Suprapubic skin (tissue), 4 donors: ENCODE measurements around the gene OR8S1. TPM values are rescaled to one million over a fixed set of nuclear protein-coding genes. Genes with fewer than 3 reads are reported as not detected.
"Not testable (repeated sequence)": the region's sequence is repeated elsewhere in the genome, so short reads cannot be mapped to it uniquely, and the experiment has no call there.

ENCODE experiments used
- DNase-seq, 2 donors: peaks; one replicate each; pipeline ENCODE4 v3.0.0-alpha.2; 2019; ENCODE audit warnings: low spot score in 2 of 2
- H3K27ac ChIP-seq: fragments of 200-600 bp; sonication (generic); one replicate; pipeline ENCODE4 v1.5.1; 2019
- H3K27me3 ChIP-seq: fragments of 200-600 bp; sonication (generic); one replicate; pipeline ENCODE4 v1.5.1; 2019
- H3K36me3 ChIP-seq: fragments of 200-600 bp; sonication (generic); one replicate; pipeline ENCODE4 v1.5.1; 2019
- H3K4me1 ChIP-seq: fragments of 200-600 bp; sonication (generic); one replicate; pipeline ENCODE4 v1.5.1; 2019
- H3K4me3 ChIP-seq: fragments of 200-600 bp; sonication (generic); one replicate; pipeline ENCODE4 v1.5.1; 2019; ENCODE audit warnings: mild to moderate bottlenecking
- H3K9me3 ChIP-seq: fragments of 200-600 bp; sonication (generic); one replicate; pipeline ENCODE4 v1.5.1; 2019
- CTCF ChIP-seq, 2 donors: fragments of 200-600 bp in 1 of 2; fragments of 450-650 bp in 1 of 2; sonication (generic) in 1 of 2; IDR thresholded peaks; one replicate each; pipeline ENCODE4 v1.5.1; 2016 to 2019; ENCODE audit warnings: antibody characterized with exemption in 2 of 2, mild to moderate bottlenecking in 1 of 2, moderate library complexity in 1 of 2
- EP300 ChIP-seq: sonication (generic); formaldehyde crosslinking; IDR thresholded peaks from one replicate; pipeline ENCODE4 v1.6.1; 2017; ENCODE audit warnings: antibody characterized with exemption
- POLR2A ChIP-seq, 2 donors: fragments of 450-650 bp; IDR thresholded peaks; one replicate each; pipeline ENCODE4 v1.6.1; 2017; ENCODE audit warnings: antibody characterized with exemption in 2 of 2, mild to moderate bottlenecking in 2 of 2, moderate library complexity in 2 of 2
- POLR2AphosphoS5 ChIP-seq, 3 donors: sonication (generic); formaldehyde crosslinking; IDR thresholded peaks; one replicate each; pipeline ENCODE4 v1.6.1; 2017; ENCODE audit warnings: antibody characterized with exemption in 3 of 3
- WGBS: methylation state at CpG from one replicate; pipeline ENCODE4 v1.1.5; 2018; 5-methylcytosine and 5-hydroxymethylcytosine counted together
- total RNA-seq, 4 donors: library from RNA; depleted of rRNA; stranded (reverse); fragments of >200 nt; gene quantifications; one replicate each; pipeline ENCODE4 v1.1.0, GENCODE V29; 2016

Gene OR8S1
- total RNA-seq, 4 donors from 2014 or later = not detected

GRCh38 chr12:48527891-48528670 lies 2.6 kb downstream of the OR8S1 start:
- Histone ChIP-seq H3K36me3 (no peaks in the 10 kb centered on the region), H3K27ac (no peak overlapping the region), H3K27me3 (peaks cover 7% of the 10 kb centered on the region), H3K4me1 (no peaks in the 10 kb centered on the region), H3K4me3 (no peak overlapping the region), H3K9me3 (no peaks in the 10 kb centered on the region)
- 91% methylated on average over 43 of the region's 44 CpGs for WGBS
- DNase-seq = no peak
- TF ChIP-seq CTCF (IDR thresholded peaks at IDR 0.05) = no peak
- no peak for TF ChIP-seq POLR2AphosphoS5 (IDR thresholded peaks at IDR 0.05)
- TF ChIP-seq EP300 = no peak
- TF ChIP-seq POLR2A (IDR thresholded peaks at IDR 0.05) = no peak

DNA sequence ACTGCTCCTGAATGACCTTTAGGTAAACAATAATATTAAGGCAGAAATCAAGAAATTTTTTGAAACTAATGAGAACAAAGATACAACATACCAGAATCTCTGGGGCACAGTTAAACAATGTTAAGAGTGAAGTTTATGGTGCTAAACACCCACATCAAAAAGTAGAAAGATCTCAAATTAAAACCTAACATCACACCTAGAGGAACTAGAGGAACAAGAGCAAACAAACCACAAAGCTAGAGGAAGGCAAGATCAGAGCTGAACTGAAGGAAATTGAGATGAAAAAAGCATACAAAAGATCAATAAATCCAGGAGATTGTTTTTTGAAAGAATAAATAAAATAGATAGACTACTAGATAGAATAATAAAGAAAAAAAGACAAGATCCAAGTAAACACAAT lies 7.2 kb downstream of the OR8S1 start:
- TF ChIP-seq EP300 (no peak), POLR2AphosphoS5 (IDR thresholded peaks at IDR 0.05) (no peak), CTCF (IDR thresholded peaks at IDR 0.05) (no peak)
- DNase-seq = no peak
- Histone ChIP-seq H3K36me3 (no peaks in the 10 kb centered on the region), H3K27ac (no peak overlapping the region), H3K4me3 (no peak overlapping the region), H3K27me3 (peaks cover 4% of the 10 kb centered on the region), H3K4me1 (no peaks in the 10 kb centered on the region), H3K9me3 (no peaks in the 10 kb centered on the region)

GRCh38 chr12:48536602-48537001 lies 11.2 kb downstream of the OR8S1 start:
- H3K27ac ChIP-seq = no peak overlapping the region
- TF ChIP-seq POLR2AphosphoS5 (IDR thresholded peaks at IDR 0.05) = no peak
- TF ChIP-seq POLR2A (IDR thresholded peaks at IDR 0.05) = no peak
- TF ChIP-seq CTCF (IDR thresholded peaks at IDR 0.05) = no peak
- TF ChIP-seq EP300 = no peak
- no peaks in the 10 kb centered on the region for H3K4me1 ChIP-seq
- DNase-seq = no peak
- no peaks in the 10 kb centered on the region for H3K27me3 ChIP-seq
- WGBS = 96% methylated on average over 1 of the region's 1 CpG
- H3K9me3 ChIP-seq = no peaks in the 10 kb centered on the region
- H3K36me3 ChIP-seq = no peaks in the 10 kb centered on the region
- H3K4me3 ChIP-seq = no peak overlapping the region

GRCh38 chr12:48542300-48542928 lies 17.0 kb downstream of the OR8S1 start:
- Histone ChIP-seq H3K27ac (no peak overlapping the region), H3K27me3 (no peaks in the 10 kb centered on the region), H3K9me3 (no peaks in the 10 kb centered on the region), H3K36me3 (no peaks in the 10 kb centered on the region), H3K4me3 (no peak overlapping the region), H3K4me1 (no peaks in the 10 kb centered on the region)
- TF ChIP-seq CTCF (IDR thresholded peaks at IDR 0.05) (no peak), POLR2A (IDR thresholded peaks at IDR 0.05) (no peak), EP300 (no peak), POLR2AphosphoS5 (IDR thresholded peaks at IDR 0.05) (no peak)
- no peak for DNase-seq
- 53% methylated on average over 8 of the region's 8 CpGs for WGBS

DNA sequence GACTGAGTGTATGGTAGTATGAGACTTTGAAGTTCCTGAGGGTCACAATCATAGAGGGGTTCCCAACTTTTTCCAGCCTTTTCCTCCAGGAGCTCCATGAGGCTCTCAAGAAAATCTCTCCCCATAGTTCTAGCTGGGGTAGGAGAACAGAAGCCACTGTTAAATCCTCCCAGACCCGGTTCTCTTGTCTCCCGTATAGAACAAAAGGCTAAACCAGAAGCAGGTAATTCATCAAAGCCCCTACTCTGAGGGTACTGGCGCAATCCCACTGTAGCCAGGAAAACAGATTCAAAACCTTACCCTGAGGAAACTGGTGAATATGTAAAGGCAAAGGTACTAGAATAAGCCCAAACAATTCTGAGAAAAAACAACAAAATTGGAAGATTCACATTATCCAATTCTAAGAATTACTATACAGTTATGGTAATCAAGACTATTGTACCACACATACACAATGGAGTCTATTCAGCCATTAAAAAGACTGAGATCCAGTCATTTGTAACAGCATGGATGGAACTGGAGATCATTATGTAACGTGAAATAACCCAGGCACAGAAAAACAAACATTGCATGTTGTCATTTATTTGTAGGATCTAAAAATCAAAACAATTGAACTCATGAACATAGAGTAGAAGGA lies 20.5 kb downstream of the OR8S1 start:
- TF ChIP-seq EP300 (no peak), POLR2A (IDR thresholded peaks at IDR 0.05) (no peak), CTCF (IDR thresholded peaks at IDR 0.05) (no peak), POLR2AphosphoS5 (IDR thresholded peaks at IDR 0.05) (no peak)
- Histone ChIP-seq H3K4me1 (no peaks in the 10 kb centered on the region), H3K4me3 (no peak overlapping the region), H3K27ac (no peak overlapping the region), H3K36me3 (no peaks in the 10 kb centered on the region), H3K27me3 (no peaks in the 10 kb centered on the region), H3K9me3 (no peaks in the 10 kb centered on the region)
- DNase-seq = no peak
- 69% methylated on average over 4 of the region's 4 CpGs for WGBS

DNA sequence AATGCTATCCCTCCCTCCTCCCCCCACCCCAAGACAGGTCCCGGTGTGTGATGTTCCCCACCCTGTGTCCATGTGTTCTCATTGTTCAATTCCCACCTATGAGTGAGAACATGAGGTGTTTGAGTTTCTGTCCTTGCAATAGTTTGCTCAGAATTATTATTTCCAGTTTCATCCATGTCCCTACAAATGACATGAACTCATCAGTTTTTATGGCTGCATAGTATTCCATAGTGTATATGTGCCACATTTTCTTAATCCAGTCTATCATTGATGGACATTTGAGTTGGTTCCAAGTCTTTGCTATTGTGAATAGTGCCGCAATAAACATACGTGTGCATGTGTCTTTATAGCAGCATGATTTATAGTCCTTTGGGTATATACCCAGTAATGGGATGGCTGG lies 21.6 kb downstream of the OR8S1 start:
- DNase-seq, H3K4me1 ChIP-seq, H3K4me3 ChIP-seq, H3K9me3 ChIP-seq, H3K27ac ChIP-seq, H3K36me3 ChIP-seq, H3K27me3 ChIP-seq: not testable (repeated sequence)
- 93% methylated on average over 1 of the region's 3 CpGs for WGBS

- not testable (repeated sequence) for H3K4me3 ChIP-seq, DNase-seq, H3K36me3 ChIP-seq, H3K27me3 ChIP-seq, H3K9me3 ChIP-seq, H3K4me1 ChIP-seq, H3K27ac ChIP-seq
- WGBS = 97% methylated on average over 4 of the region's 13 CpGs
These were observed 26.2 kb downstream of the OR8S1 start for GRCh38 chr12:48551636-48552035.
